ENCODE data around the gene PRICKLE2.

DNA sequence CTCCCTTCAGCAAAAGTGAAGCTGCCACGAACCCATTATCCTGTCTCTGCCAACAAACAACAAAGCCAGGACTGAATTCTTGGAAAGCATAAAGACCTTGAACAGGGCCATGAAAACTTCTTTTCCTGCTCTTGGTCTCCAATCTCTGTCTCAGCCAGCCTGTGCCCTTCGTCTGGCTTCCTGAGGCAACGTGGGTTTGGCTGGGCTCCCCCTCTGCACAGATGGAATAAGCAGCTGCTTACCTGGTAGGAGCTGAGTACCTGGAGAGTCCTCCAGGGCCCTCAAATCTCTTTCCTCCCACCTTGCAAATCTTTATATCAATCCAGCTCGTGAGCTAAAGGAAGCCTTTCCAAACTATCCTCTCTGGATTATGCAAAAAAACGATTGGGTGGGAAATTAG lies 104.4 kb downstream of the PRICKLE2 start:
- TF ChIP-seq, protein P1, sequence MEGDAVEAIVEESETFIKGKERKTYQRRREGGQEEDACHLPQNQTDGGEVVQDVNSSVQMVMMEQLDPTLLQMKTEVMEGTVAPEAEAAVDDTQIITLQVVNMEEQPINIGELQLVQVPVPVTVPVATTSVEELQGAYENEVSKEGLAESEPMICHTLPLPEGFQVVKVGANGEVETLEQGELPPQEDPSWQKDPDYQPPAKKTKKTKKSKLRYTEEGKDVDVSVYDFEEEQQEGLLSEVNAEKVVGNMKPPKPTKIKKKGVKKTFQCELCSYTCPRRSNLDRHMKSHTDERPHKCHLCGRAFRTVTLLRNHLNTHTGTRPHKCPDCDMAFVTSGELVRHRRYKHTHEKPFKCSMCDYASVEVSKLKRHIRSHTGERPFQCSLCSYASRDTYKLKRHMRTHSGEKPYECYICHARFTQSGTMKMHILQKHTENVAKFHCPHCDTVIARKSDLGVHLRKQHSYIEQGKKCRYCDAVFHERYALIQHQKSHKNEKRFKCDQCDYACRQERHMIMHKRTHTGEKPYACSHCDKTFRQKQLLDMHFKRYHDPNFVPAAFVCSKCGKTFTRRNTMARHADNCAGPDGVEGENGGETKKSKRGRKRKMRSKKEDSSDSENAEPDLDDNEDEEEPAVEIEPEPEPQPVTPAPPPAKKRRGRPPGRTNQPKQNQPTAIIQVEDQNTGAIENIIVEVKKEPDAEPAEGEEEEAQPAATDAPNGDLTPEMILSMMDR (IDR thresholded peaks at IDR 0.05): no peak
- TF ChIP-seq POLR2A (IDR thresholded peaks at IDR 0.05; ENCODE audit: low read depth) (no peak), POLR2AphosphoS5 (IDR thresholded peaks at IDR 0.05) (no peak)

All from esophagus muscularis mucosa (tissue), 3 donors.